HCT116 (cell line): ENCODE data around the gene BORCS5. TPM values are rescaled to one million over a fixed set of nuclear protein-coding genes. Genes with fewer than 3 reads are reported as not detected.

Experiments used
- ATAC-seq: fragments of 200-7000 bp; cut with Tn5 transposase; 2 replicates; pipeline ENCODE4 v1.9.1; 2020; ENCODE audit warnings: mild to moderate bottlenecking, moderate library complexity
- BruUV-seq: library from RNA; stranded (reverse); fragments of 400-500 nt; replicated peaks from 2 replicates; lab custom pipeline; 2021; lab: Mats Ljungman, UMichigan
- CTCF ChIA-PET: fragments of 300-600 bp; sonication (Branson Sonifier 250); formaldehyde crosslinking; loops from one replicate; lab custom pipeline; 2021; ENCODE audit warnings: antibody characterized with exemption; lab: Charles Lee
- POLR2A ChIA-PET: fragments of 300-600, 350-600 bp; sonication (Branson Sonifier 250); formaldehyde crosslinking; loops from one replicate; lab custom pipeline; 2021; ENCODE audit warnings: antibody characterized with exemption; lab: Charles Lee
- RAD21 ChIA-PET, 2 experiments: fragments of 300-600 bp; sonication (Branson Sonifier 250); formaldehyde crosslinking; loops; one replicate each; lab custom pipeline; 2023; ENCODE audit warnings: low total read pairs in 2 of 2; ENCODE audit not compliant: uncharacterized antibody in 2 of 2, unreplicated experiment in 2 of 2, low non-redundant PET in 1 of 2; lab: Charles Lee
- DNase-seq: peaks from one replicate; pipeline ENCODE4 v3.0.0-alpha.2; 2010; ENCODE audit warnings: low read depth, low spot score
- H2AFZ ChIP-seq: fragments of 200-600 bp; shearing (Covaris generic), sonication (generic); 2 replicates; pipeline ENCODE4 v1.6.1; 2017; ENCODE audit warnings: low read depth, mixed run types, mixed read lengths, antibody characterized with exemption, low read length; ENCODE audit not compliant: poor library complexity, severe bottlenecking
- H3K27ac ChIP-seq: 2 replicates; pipeline ENCODE4 v1.5.1; 2012; ENCODE audit warnings: low read depth, low read length
- H3K27me3 ChIP-seq: fragments of 200-600 bp; sonication (generic); 2 replicates; pipeline ENCODE4 v1.6.1; 2016; ENCODE audit warnings: mixed run types, low read length, mixed read lengths; ENCODE audit not compliant: insufficient read depth
- H3K36me3 ChIP-seq, 2 experiments: fragments of 200-500 bp in 1 of 2; fragments of 200-600 bp in 1 of 2; sonication (Bioruptor generic) in 1 of 2; sonication (generic) in 1 of 2; 2 replicates each; pipeline versions ENCODE4 v1.5.1 to v1.6.1; 2014 to 2016; ENCODE audit warnings: low read length in 2 of 2, inconsistent platforms in 1 of 2, mixed read lengths in 1 of 2, mixed run types in 1 of 2; ENCODE audit not compliant: insufficient read depth in 2 of 2, control insufficient read depth in 1 of 2
- H3K4me1 ChIP-seq, 2 experiments: fragments of 200-600 bp in 1 of 2; sonication (generic) in 1 of 2; 2 replicates each; pipeline versions ENCODE4 v1.5.1 to v1.6.1; 2012 to 2017; ENCODE audit warnings: low read length in 2 of 2, inconsistent platforms in 1 of 2, mild to moderate bottlenecking in 1 of 2, mixed read lengths in 1 of 2, mixed run types in 1 of 2, moderate library complexity in 1 of 2; ENCODE audit not compliant: insufficient read depth in 2 of 2, control insufficient read depth in 1 of 2
- H3K4me2 ChIP-seq: fragments of 200-600 bp; sonication (generic); 2 replicates; pipeline ENCODE4 v1.6.1; 2017; ENCODE audit warnings: mixed run types, low read length, mixed read lengths
- H3K4me3 ChIP-seq, 2 experiments: fragments of 200-600 bp in 1 of 2; sonication (generic) in 1 of 2; replicated peaks in 1 of 2; 2 replicates each; pipeline ENCODE4 v1.5.1; 2011 to 2016; ENCODE audit warnings: low read length in 2 of 2, control low read depth in 1 of 2, low read depth in 1 of 2, mild to moderate bottlenecking in 1 of 2, mixed read lengths in 1 of 2, mixed run types in 1 of 2
- H3K79me2 ChIP-seq: fragments of 200-600 bp; sonication (generic); 2 replicates; pipeline ENCODE4 v1.6.1; 2017; ENCODE audit warnings: mild to moderate bottlenecking, mixed run types, low read length, moderate library complexity, mixed read lengths; ENCODE audit not compliant: insufficient read depth
- H3K9ac ChIP-seq: fragments of 200-600 bp; sonication (generic); 2 replicates; pipeline ENCODE4 v1.6.1; 2016; ENCODE audit warnings: low read length, mixed read lengths
- H3K9me2 ChIP-seq: fragments of 200-600 bp; sonication (generic), shearing (Covaris generic); 2 replicates; pipeline ENCODE4 v1.6.1; 2017; ENCODE audit warnings: mixed run types, mild to moderate bottlenecking, moderate library complexity; ENCODE audit not compliant: insufficient read depth
- H3K9me3 ChIP-seq, 2 experiments: fragments of 200-500 bp in 1 of 2; fragments of 200-600 bp in 1 of 2; sonication (Bioruptor generic) in 1 of 2; sonication (generic) in 1 of 2; 2 replicates each; pipeline ENCODE4 v1.6.1; 2014 to 2017; ENCODE audit warnings: low read length in 2 of 2, mixed read lengths in 2 of 2, inconsistent platforms in 1 of 2, low read depth in 1 of 2, mild to moderate bottlenecking in 1 of 2, mixed run types in 1 of 2, moderate library complexity in 1 of 2; ENCODE audit not compliant: control insufficient read depth in 1 of 2, insufficient read depth in 1 of 2
- H4K20me1 ChIP-seq: fragments of 200-600 bp; sonication (generic), shearing (Covaris generic); 2 replicates; pipeline ENCODE4 v1.6.1; 2017; ENCODE audit warnings: mixed run types, mild to moderate bottlenecking, moderate library complexity; ENCODE audit not compliant: insufficient read depth
- CBX3 ChIP-seq: IDR thresholded peaks from 2 replicates; pipeline ENCODE4 v1.6.1; 2012; ENCODE audit warnings: low read depth
- CEBPB ChIP-seq: IDR thresholded peaks from 2 replicates; pipeline ENCODE4 v1.6.1; 2012; ENCODE audit warnings: low read depth
- ELF1 ChIP-seq: IDR thresholded peaks from 2 replicates; pipeline ENCODE4 v1.6.1; 2012; ENCODE audit warnings: low read depth, borderline replicate concordance
- EZH2 ChIP-seq: fragments of 200-600 bp; sonication (generic); IDR thresholded peaks from 2 replicates; pipeline ENCODE4 v1.6.1; 2017; ENCODE audit warnings: antibody characterized with exemption, mixed run types
- EZH2phosphoT487 ChIP-seq: fragments of 200-600 bp; IDR thresholded peaks from 2 replicates; pipeline ENCODE4 v1.6.1; 2018; ENCODE audit warnings: antibody characterized with exemption, borderline replicate concordance
- FOSL1 ChIP-seq: IDR thresholded peaks from 2 replicates; pipeline ENCODE4 v1.6.1; 2012; ENCODE audit warnings: low read depth
- JUND ChIP-seq: IDR thresholded peaks from 2 replicates; pipeline ENCODE4 v1.6.1; 2012
- POLR2A ChIP-seq: IDR thresholded peaks from 2 replicates; pipeline ENCODE4 v1.7.0; 2011; ENCODE audit warnings: borderline replicate concordance; ENCODE audit not compliant: insufficient read depth, insufficient read length; ENCODE audit errors: extremely low read depth
- POLR2AphosphoS5 ChIP-seq: IDR thresholded peaks from 2 replicates; pipeline ENCODE4 v1.6.1; 2011; ENCODE audit warnings: mild to moderate bottlenecking, low read depth, low read length, moderate library complexity
- RAD21 ChIP-seq: IDR thresholded peaks from 2 replicates; pipeline ENCODE4 v1.6.1; 2012; ENCODE audit warnings: low read depth, mild to moderate bottlenecking
- SIN3A ChIP-seq: IDR thresholded peaks from 2 replicates; pipeline ENCODE4 v1.6.1; 2012; ENCODE audit warnings: low read depth
- SP1 ChIP-seq: IDR thresholded peaks from 2 replicates; pipeline ENCODE4 v1.6.1; 2012; ENCODE audit warnings: low read depth
- TCF7L2 ChIP-seq: IDR thresholded peaks from 2 replicates; pipeline ENCODE4 v1.7.0; 2011; ENCODE audit warnings: borderline replicate concordance, inconsistent platforms; ENCODE audit not compliant: insufficient read depth, insufficient read length; ENCODE audit errors: extremely low read depth
- ZFX ChIP-seq: fragments of 450-650 bp; IDR thresholded peaks from 2 replicates; pipeline ENCODE4 v1.6.1; 2017
- intact Hi-C: fragments of 100-400 bp; cut with micrococcal nuclease; formaldehyde crosslinking; loops from 2 replicates; pipeline ENCODE4 v1.10.0; 2022
- total RNA-seq: library from RNA; stranded (reverse); gene quantifications from one replicate; pipeline ENCODE4 v1.2.1, GENCODE V29; 2021; ENCODE audit not compliant: unreplicated experiment
- TF ChIP-seq, protein P1 (sequence below): IDR thresholded peaks from 2 replicates; pipeline ENCODE4 v1.6.1; 2012
- TF ChIP-seq, protein P2 (sequence below), 3 experiments: fragments of 200-600 bp in 1 of 3; sonication (generic) in 1 of 3; IDR thresholded peaks in 2 of 3; conservative IDR thresholded peaks in 1 of 3; 2 replicates each; pipeline ENCODE4 v1.5.1; 2012 to 2017; ENCODE audit warnings: low read depth in 2 of 3, low read length in 2 of 3, antibody characterized with exemption in 1 of 3, borderline replicate concordance in 1 of 3, control low read depth in 1 of 3, mild to moderate bottlenecking in 1 of 3, mixed read lengths in 1 of 3, mixed run types in 1 of 3, moderate library complexity in 1 of 3; ENCODE audit not compliant: insufficient read depth in 1 of 3
- TF ChIP-seq, protein P3 (sequence below): IDR thresholded peaks from 2 replicates; pipeline ENCODE4 v1.6.1; 2012
- TF ChIP-seq, protein P4 (sequence below): IDR thresholded peaks from 2 replicates; pipeline ENCODE4 v1.6.1; 2012; ENCODE audit warnings: low read depth
- TF ChIP-seq, protein P5 (sequence below): IDR thresholded peaks from 2 replicates; pipeline ENCODE4 v1.6.1; 2011; ENCODE audit warnings: mild to moderate bottlenecking, low read length, moderate library complexity; ENCODE audit not compliant: insufficient replicate concordance; ENCODE audit errors: extremely low read depth

The BORCS5 gene
- total RNA-seq, 1 experiment from 2014 or later, result 8.7 TPM

DNA sequence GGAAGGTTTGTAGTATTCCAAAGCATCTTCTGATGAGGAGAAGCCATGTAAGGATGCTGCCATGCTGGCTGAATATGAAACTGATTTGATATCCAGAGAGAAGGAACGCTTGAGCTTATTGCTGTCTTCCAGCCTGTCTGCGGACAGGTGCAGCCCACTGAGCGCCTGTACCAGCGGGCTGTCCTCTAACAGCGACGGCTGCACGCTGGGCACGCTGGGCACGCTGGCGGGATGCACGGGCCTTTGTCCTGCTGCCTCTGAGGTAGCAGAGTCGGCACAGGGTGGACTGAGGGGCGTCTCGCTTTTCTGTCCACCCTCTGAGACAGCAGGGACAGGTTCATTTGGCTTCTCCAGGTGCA lies 120.6 kb downstream of the BORCS5 start:
- Histone ChIP-seq H2AFZ (no peak overlapping the region), H3K36me3 (peaks cover 0 to 6% of the 10 kb centered on the region in 2 experiments; a peak in 1 of 4 replicates), H3K27me3 (no peaks in the 10 kb centered on the region), H3K4me1 (no peaks in the 10 kb centered on the region), H4K20me1 (no peaks in the 10 kb centered on the region)
- intact Hi-C loops, result no loop called here
- no peak for ATAC-seq
- TF ChIP-seq, protein P1, sequence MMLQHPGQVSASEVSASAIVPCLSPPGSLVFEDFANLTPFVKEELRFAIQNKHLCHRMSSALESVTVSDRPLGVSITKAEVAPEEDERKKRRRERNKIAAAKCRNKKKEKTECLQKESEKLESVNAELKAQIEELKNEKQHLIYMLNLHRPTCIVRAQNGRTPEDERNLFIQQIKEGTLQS, result no peak
- TF ChIP-seq JUND (no peak), POLR2A (no peak), ZFX (no peak), EZH2phosphoT487 (no peak), EZH2 (no peak), RAD21 (no peak), FOSL1 (no peak), ELF1 (no peak), SP1 (no peak), TCF7L2 (no peak), SIN3A (no peak), CEBPB (no peak), CBX3 (no peak), POLR2AphosphoS5 (no peak)
- TF ChIP-seq, protein P2, sequence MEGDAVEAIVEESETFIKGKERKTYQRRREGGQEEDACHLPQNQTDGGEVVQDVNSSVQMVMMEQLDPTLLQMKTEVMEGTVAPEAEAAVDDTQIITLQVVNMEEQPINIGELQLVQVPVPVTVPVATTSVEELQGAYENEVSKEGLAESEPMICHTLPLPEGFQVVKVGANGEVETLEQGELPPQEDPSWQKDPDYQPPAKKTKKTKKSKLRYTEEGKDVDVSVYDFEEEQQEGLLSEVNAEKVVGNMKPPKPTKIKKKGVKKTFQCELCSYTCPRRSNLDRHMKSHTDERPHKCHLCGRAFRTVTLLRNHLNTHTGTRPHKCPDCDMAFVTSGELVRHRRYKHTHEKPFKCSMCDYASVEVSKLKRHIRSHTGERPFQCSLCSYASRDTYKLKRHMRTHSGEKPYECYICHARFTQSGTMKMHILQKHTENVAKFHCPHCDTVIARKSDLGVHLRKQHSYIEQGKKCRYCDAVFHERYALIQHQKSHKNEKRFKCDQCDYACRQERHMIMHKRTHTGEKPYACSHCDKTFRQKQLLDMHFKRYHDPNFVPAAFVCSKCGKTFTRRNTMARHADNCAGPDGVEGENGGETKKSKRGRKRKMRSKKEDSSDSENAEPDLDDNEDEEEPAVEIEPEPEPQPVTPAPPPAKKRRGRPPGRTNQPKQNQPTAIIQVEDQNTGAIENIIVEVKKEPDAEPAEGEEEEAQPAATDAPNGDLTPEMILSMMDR (IDR thresholded peaks at IDR 0.05 in 2 of 3, conservative IDR thresholded peaks at IDR 0.05 in 1 of 3; ENCODE audit: borderline replicate concordance in 1 of 3, insufficient read depth in 1 of 3, low read depth in 2 of 3, low read length in 2 of 3), result no peak
- TF ChIP-seq, protein P3, sequence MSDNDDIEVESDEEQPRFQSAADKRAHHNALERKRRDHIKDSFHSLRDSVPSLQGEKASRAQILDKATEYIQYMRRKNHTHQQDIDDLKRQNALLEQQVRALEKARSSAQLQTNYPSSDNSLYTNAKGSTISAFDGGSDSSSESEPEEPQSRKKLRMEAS, result no peak
- TF ChIP-seq, protein P4, sequence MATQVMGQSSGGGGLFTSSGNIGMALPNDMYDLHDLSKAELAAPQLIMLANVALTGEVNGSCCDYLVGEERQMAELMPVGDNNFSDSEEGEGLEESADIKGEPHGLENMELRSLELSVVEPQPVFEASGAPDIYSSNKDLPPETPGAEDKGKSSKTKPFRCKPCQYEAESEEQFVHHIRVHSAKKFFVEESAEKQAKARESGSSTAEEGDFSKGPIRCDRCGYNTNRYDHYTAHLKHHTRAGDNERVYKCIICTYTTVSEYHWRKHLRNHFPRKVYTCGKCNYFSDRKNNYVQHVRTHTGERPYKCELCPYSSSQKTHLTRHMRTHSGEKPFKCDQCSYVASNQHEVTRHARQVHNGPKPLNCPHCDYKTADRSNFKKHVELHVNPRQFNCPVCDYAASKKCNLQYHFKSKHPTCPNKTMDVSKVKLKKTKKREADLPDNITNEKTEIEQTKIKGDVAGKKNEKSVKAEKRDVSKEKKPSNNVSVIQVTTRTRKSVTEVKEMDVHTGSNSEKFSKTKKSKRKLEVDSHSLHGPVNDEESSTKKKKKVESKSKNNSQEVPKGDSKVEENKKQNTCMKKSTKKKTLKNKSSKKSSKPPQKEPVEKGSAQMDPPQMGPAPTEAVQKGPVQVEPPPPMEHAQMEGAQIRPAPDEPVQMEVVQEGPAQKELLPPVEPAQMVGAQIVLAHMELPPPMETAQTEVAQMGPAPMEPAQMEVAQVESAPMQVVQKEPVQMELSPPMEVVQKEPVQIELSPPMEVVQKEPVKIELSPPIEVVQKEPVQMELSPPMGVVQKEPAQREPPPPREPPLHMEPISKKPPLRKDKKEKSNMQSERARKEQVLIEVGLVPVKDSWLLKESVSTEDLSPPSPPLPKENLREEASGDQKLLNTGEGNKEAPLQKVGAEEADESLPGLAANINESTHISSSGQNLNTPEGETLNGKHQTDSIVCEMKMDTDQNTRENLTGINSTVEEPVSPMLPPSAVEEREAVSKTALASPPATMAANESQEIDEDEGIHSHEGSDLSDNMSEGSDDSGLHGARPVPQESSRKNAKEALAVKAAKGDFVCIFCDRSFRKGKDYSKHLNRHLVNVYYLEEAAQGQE, result no peak
- TF ChIP-seq, protein P5, sequence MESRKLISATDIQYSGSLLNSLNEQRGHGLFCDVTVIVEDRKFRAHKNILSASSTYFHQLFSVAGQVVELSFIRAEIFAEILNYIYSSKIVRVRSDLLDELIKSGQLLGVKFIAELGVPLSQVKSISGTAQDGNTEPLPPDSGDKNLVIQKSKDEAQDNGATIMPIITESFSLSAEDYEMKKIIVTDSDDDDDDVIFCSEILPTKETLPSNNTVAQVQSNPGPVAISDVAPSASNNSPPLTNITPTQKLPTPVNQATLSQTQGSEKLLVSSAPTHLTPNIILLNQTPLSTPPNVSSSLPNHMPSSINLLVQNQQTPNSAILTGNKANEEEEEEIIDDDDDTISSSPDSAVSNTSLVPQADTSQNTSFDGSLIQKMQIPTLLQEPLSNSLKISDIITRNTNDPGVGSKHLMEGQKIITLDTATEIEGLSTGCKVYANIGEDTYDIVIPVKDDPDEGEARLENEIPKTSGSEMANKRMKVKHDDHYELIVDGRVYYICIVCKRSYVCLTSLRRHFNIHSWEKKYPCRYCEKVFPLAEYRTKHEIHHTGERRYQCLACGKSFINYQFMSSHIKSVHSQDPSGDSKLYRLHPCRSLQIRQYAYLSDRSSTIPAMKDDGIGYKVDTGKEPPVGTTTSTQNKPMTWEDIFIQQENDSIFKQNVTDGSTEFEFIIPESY, result no peak
- TF ChIP-seq, all 23 proteins: peak for 0
- no peaks in the 10 kb centered on the region for H3K9me2 ChIP-seq
- H3K9ac ChIP-seq, result no peak overlapping the region
- ChIA-PET CTCF (no interaction called here), RAD21 (no interaction called here), POLR2A (no interaction called here)
- H3K79me2 ChIP-seq, result no peaks in the 10 kb centered on the region
- H3K27ac ChIP-seq, result no peak overlapping the region
- no peaks in the 10 kb centered on the region for H3K9me3 ChIP-seq
- DNase-seq, result no peak
- no peak overlapping the region for H3K4me2 ChIP-seq
- H3K4me3 ChIP-seq, result no peak overlapping the region
- BruUV-seq, result no TSS peak
